PC-9 (cell line): ENCODE results near the gene DACH1.

Source experiments
- CTCF ChIP-seq: fragments of 200-600 bp; sonication (generic); conservative IDR thresholded peaks from 2 replicates; pipeline ENCODE4 v1.6.1; 2017; ENCODE audit warnings: mixed run types, antibody characterized with exemption, mild to moderate bottlenecking, moderate library complexity
- EZH2 ChIP-seq: fragments of 200-600 bp; sonication (generic); IDR thresholded peaks from 2 replicates; pipeline ENCODE4 v1.8.0; 2017; ENCODE audit warnings: antibody characterized with exemption, low read depth

GRCh38 chr13:71871844-71872243 lies 4.8 kb upstream of the DACH1 start:
- TF ChIP-seq CTCF = no peak
- TF ChIP-seq EZH2 = no peak
